Common myeloid progenitor, CD34-positive (primary cell): Measurements from ENCODE around the gene GRAMD1B.
A peak's percentile ranks its signal among the peaks of the same experiment; 100 is the strongest.

Experiments
- CTCF ChIA-PET: fragments of 350-600 bp; sonication (Branson Sonifier 250); formaldehyde crosslinking; loops from one replicate; lab custom pipeline; 2021; ENCODE audit warnings: antibody characterized with exemption; lab: Charles Lee
- POLR2A ChIA-PET: fragments of 350-600 bp; sonication (Branson Sonifier 250); formaldehyde crosslinking; loops from one replicate; lab custom pipeline; 2021; ENCODE audit warnings: antibody characterized with exemption; lab: Charles Lee
- DNase-seq, 3 donors: peaks; one replicate each; pipeline versions ENCODE4 v3.0.0 to v3.0.0-alpha.2; 2013
- H3K27ac ChIP-seq, 2 experiments: 1 replicate in 1 of 2; 2 replicates in 1 of 2; pipeline ENCODE4 v1.7.0; 2013; ENCODE audit warnings: inconsistent platforms in 2 of 2, low read length in 2 of 2, mild to moderate bottlenecking in 2 of 2, low read depth in 1 of 2, moderate library complexity in 1 of 2; ENCODE audit not compliant: severe bottlenecking in 2 of 2, insufficient read depth in 1 of 2, poor library complexity in 1 of 2
- H3K27me3 ChIP-seq, 5 experiments: replicated peaks in 2 of 5; 1 replicate in 3 of 5; 2 replicates in 2 of 5; pipeline versions ENCODE4 v1.6.1 to v1.7.0; 2013; ENCODE audit warnings: low read length in 4 of 5, mild to moderate bottlenecking in 2 of 5, moderate library complexity in 2 of 5, inconsistent platforms in 1 of 5; ENCODE audit not compliant: insufficient read depth in 5 of 5, control insufficient read depth in 4 of 5
- H3K36me3 ChIP-seq, 4 experiments: 1 replicate in 2 of 4; 2 replicates in 2 of 4; pipeline versions ENCODE4 v1.6.1 to v1.7.0; 2013; ENCODE audit warnings: low read length in 3 of 4, control low read depth in 1 of 4, mild to moderate bottlenecking in 1 of 4; ENCODE audit not compliant: control insufficient read depth in 4 of 4, insufficient read depth in 4 of 4
- H3K4me1 ChIP-seq, 4 experiments: 1 replicate in 3 of 4; 2 replicates in 1 of 4; pipeline versions ENCODE4 v1.6.1 to v1.7.1; 2013; ENCODE audit warnings: low read length in 3 of 4, mild to moderate bottlenecking in 3 of 4, control low read depth in 1 of 4, inconsistent platforms in 1 of 4, moderate library complexity in 1 of 4; ENCODE audit not compliant: control insufficient read depth in 4 of 4, insufficient read depth in 4 of 4; ENCODE audit errors: control extremely low read depth in 1 of 4
- H3K4me3 ChIP-seq, 7 experiments: 1 replicate in 4 of 7; 2 replicates in 3 of 7; pipeline versions ENCODE4 v1.5.1 to v1.7.0; 2013; ENCODE audit warnings: mild to moderate bottlenecking in 7 of 7, low read length in 6 of 7, moderate library complexity in 6 of 7, inconsistent platforms in 2 of 7, low read depth in 2 of 7, control low read depth in 1 of 7; ENCODE audit not compliant: insufficient read depth in 4 of 7, control insufficient read depth in 1 of 7; ENCODE audit errors: extremely low read depth in 1 of 7
- H3K9me3 ChIP-seq, 5 experiments: 1 replicate in 4 of 5; 2 replicates in 1 of 5; pipeline versions ENCODE4 v1.6.1 to v1.7.1; 2013; ENCODE audit warnings: low read length in 4 of 5, mild to moderate bottlenecking in 2 of 5, inconsistent platforms in 1 of 5, low read depth in 1 of 5, moderate library complexity in 1 of 5; ENCODE audit not compliant: control insufficient read depth in 4 of 5, insufficient read depth in 2 of 5; ENCODE audit errors: control extremely low read depth in 1 of 5
- WGBS: methylation state at CpG from one replicate; pipeline ENCODE4 v1.1.5; 2013; ENCODE audit not compliant: insufficient coverage; 5-methylcytosine and 5-hydroxymethylcytosine counted together

Gene GRAMD1B

DNA sequence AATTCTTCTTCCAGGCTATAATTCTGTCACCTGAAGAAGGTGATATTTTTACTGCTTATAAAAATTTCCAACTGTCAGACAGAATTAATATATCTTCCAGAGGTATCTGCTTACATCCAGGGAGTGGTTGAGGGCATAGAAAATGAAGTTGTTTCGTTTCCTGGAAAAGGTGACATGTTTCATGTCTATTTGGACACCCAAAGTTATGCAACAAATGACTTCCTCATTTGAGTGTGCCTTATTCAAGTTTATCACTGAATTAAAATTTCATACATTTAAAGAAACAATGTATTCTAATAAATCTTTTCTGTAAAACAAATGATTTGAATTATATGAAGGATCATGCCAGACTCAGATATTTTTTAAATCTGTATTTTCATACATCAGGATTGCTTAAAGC is 8.5 kb upstream of the GRAMD1B start:
- H3K4me1 ChIP-seq, result peaks cover 0 to 16% (median 8%) of the 10 kb centered on the region in 4 experiments
- ChIA-PET CTCF (interaction anchor here (0.6 to 1.6 kb wide), 3 partner anchors 13 to 319 kb away, joined by 3 to 4 read pairs (median 3); no protein-coding TSS in a partner anchor), POLR2A (no interaction called here)
- no CpG with 5 or more reads among the region's 1 CpG for WGBS
- no peaks in the 10 kb centered on the region for H3K36me3 ChIP-seq
- H3K4me3 ChIP-seq, result no peak overlapping the region
- H3K27me3 ChIP-seq, result peaks cover 0 to 2% (median 0%) of the 10 kb centered on the region in 5 experiments
- no peaks in the 10 kb centered on the region for H3K9me3 ChIP-seq
- H3K27ac ChIP-seq, result no peak overlapping the region
- DNase-seq, result peak; percentile 22 to 77 (median 66)

DNA sequence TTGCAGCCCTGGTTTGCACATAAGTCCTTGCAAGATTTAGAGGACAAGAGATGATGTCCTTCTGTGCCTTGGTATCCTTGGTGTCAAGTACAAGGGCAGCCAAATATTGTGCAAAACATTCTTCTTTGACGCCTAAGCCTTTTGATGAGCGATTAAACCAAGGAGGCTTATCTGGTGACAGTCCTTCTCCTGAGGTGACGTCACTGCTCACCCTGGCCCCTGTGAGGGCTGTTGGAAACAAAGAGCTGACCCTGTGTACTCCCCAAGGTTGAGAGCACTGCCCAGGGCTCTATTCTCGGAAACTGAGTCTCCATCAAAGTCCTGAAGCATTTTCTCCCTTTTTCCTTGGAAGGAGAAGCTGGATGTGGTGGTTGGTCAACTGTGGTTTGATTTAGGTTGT is 4.7 kb upstream of the GRAMD1B start:
- Histone ChIP-seq H3K4me1 (peaks cover 7 to 27% (median 11%) of the 10 kb centered on the region in 4 experiments), H3K4me3 (no peak overlapping the region), H3K27me3 (peaks cover 0 to 2% (median 0%) of the 10 kb centered on the region in 5 experiments), H3K27ac (no peak overlapping the region), H3K36me3 (no peaks in the 10 kb centered on the region), H3K9me3 (no peaks in the 10 kb centered on the region)
- WGBS, result 96% methylated on average over 3 of the region's 4 CpGs
- CTCF ChIA-PET, result interaction anchor here (0.9 kb wide), 1 partner anchor 10 kb away, joined by 3 read pairs; no protein-coding TSS in a partner anchor
- no peak for DNase-seq
- POLR2A ChIA-PET, result no interaction called here

DNA sequence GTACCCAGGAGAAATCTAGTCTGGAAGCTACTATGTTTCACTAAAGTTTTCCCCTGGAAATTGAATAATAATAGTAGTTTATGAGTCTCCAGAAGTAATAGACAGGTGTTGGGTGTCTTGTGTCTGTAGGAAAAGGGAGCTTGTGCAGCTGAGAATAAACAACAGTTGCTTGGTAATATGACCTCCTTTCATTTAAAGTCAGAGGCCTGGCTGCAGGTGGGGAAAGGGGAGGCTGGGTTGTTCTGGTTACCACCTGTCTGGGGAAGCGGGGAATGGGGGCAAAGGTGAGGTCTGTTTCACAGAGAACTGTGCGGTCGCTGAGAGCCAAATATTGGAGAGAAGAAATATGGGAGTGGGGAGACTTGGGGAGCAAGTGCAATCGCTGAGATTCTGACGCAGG is 3.3 kb upstream of the GRAMD1B start:
- Histone ChIP-seq H3K36me3 (no peaks in the 10 kb centered on the region), H3K27ac (no peak overlapping the region), H3K9me3 (no peaks in the 10 kb centered on the region), H3K4me1 (peaks cover under 1 to 28% (median 20%) of the 10 kb centered on the region in 4 experiments), H3K27me3 (peaks cover 0 to 2% (median 0%) of the 10 kb centered on the region in 5 experiments), H3K4me3 (no peak overlapping the region)
- ChIA-PET CTCF (interaction anchor here (0.8 to 1.6 kb wide), 4 partner anchors 9 to 52 kb away, joined by 3 to 5 read pairs (median 4); no protein-coding TSS in a partner anchor), POLR2A (no interaction called here)
- DNase-seq, result no peak
- 100% methylated on average over 5 of the region's 5 CpGs for WGBS

DNA sequence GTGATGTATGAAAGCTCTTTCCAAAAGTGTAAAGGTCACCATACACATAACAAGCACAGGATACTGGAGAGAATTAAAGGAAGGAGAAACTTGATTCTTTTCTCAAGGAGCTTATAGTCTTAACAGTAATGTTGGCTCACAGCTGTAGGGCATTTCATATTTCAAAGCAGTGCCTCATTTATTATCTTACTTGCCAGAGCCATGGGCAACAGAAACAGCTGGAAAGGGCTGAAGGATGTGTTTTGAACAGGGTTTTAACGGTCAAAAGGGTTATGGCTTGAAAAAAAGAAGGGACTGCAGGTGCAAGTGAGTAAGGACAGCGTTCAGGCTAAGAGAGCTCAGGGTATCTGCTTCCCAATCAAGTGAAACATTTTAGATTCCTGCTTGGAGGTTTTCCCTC is 2.7 kb upstream of the GRAMD1B start:
- H3K27me3 ChIP-seq, result peaks cover 0 to 2% (median 0%) of the 10 kb centered on the region in 5 experiments
- CTCF ChIA-PET, result interaction anchor here (0.8 to 2.2 kb wide), 6 partner anchors 10 to 51 kb away, joined by 3 to 8 read pairs (median 4); no protein-coding TSS in a partner anchor
- POLR2A ChIA-PET, result no interaction called here

DNA sequence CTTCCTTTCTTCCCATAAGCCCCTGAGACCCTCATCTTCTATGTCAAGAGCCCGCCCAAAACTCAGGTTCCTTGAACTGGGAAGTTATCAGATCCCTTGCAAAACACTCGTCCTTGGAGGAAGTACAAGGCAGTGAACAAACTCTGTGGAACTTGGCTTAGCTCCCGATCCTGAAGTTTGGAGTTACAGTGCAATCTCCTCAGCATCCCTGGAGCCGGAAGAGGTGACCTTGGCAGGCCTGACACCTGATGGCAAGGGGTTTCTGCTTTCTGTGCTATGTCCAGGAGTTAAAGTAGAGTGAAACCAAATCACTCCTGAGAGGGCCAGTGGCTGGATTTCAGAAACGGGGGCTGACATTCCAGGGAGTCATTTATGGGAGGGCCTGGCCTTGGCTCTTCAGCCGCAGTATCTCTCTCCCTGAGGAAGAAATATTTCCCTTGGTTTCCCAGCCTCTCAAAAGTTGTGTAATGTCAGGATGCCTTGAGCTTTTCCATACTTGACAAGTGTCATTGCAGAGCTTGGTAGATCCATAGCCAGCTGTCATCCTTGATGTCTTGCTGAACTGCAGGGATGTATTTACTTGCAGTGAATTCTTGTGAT is 1.9 kb upstream of the GRAMD1B start:
- Histone ChIP-seq H3K9me3 (no peaks in the 10 kb centered on the region), H3K4me3 (no peak overlapping the region), H3K27ac (no peak overlapping the region), H3K27me3 (peaks cover 0 to 2% (median 0%) of the 10 kb centered on the region in 5 experiments), H3K36me3 (no peaks in the 10 kb centered on the region), H3K4me1 (peaks cover 0 to 25% (median 19%) of the 10 kb centered on the region in 4 experiments)
- CTCF ChIA-PET, result interaction anchor here (1.3 to 2.2 kb wide), 5 partner anchors 11 to 50 kb away, joined by 3 to 8 read pairs (median 4); no protein-coding TSS in a partner anchor
- POLR2A ChIA-PET, result no interaction called here
- no peak for DNase-seq
- WGBS, result 92% methylated on average over 6 of the region's 6 CpGs

More for the DNA sequence above, 2.7 kb upstream of the GRAMD1B start:
- H3K27ac ChIP-seq, result no peak overlapping the region
- H3K36me3 ChIP-seq, result no peaks in the 10 kb centered on the region
- no peak overlapping the region for H3K4me3 ChIP-seq
- no peaks in the 10 kb centered on the region for H3K9me3 ChIP-seq
- peaks cover 0 to 25% (median 19%) of the 10 kb centered on the region in 4 experiments for H3K4me1 ChIP-seq
- DNase-seq, result no peak
- 100% methylated on average over 2 of the region's 2 CpGs for WGBS

DNA sequence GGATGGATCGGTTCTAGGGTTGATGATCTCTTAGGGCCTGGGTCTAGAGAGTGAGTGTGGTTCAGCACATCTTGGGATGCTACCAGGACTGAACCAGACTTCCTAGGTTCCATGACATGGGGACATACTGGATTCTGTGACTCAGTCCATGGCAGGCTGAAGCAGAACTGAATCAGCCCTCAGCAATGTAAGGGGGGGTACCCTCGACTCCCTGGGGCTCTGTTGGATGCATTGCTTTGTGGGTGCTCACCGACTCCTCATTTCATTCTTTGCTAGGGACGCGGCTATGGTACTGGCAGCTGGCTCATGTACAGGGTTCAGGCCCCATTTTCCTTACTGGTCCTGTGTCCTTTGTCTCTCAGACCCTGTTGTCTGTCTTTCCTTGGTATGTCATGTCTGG is 733 bp upstream of the GRAMD1B start:
- CTCF ChIA-PET, result interaction anchor here (0.7 to 2.2 kb wide), 2 partner anchors 8 to 21 kb away, joined by 3 to 8 read pairs; no protein-coding TSS in a partner anchor
- POLR2A ChIA-PET, result no interaction called here

More for the DNA sequence above, 733 bp upstream of the GRAMD1B start:
- 96% methylated on average over 4 of the region's 5 CpGs for WGBS
- H3K27me3 ChIP-seq, result no peaks in the 10 kb centered on the region
- no peak for DNase-seq
- H3K9me3 ChIP-seq, result no peaks in the 10 kb centered on the region
- H3K36me3 ChIP-seq, result no peaks in the 10 kb centered on the region
- no peak overlapping the region for H3K27ac ChIP-seq
- peak overlapping the region in 4 of 7 experiments; percentile 75 to 86 (median 78) for H3K4me3 ChIP-seq
- peaks cover 0 to 25% (median 19%) of the 10 kb centered on the region in 4 experiments for H3K4me1 ChIP-seq
